Upper lobe of right lung (tissue), 1 donor: ENCODE results near the gene TYW5. TPM values are rescaled to one million over a fixed set of nuclear protein-coding genes. Genes with fewer than 3 reads are reported as not detected.

Experiments
- ATAC-seq: fragments of 200-7000 bp; cut with Tn5 transposase; one replicate; pipeline ENCODE4 v1.9.1; 2020; ENCODE audit warnings: mild to moderate bottlenecking, moderate library complexity
- DNase-seq: peaks from one replicate; pipeline ENCODE4 v3.0.0-alpha.2; 2020
- H3K27ac ChIP-seq: fragments of 200-600 bp; one replicate; pipeline ENCODE4 v1.8.0; 2022
- H3K27me3 ChIP-seq: fragments of 200-600 bp; one replicate; pipeline ENCODE4 v1.8.0; 2022; ENCODE audit warnings: mild to moderate bottlenecking
- H3K36me3 ChIP-seq: fragments of 200-600 bp; one replicate; pipeline ENCODE4 v1.8.0; 2022
- H3K4me1 ChIP-seq: fragments of 200-600 bp; one replicate; pipeline ENCODE4 v1.8.0; 2022
- H3K4me3 ChIP-seq: fragments of 200-600 bp; one replicate; pipeline ENCODE4 v1.8.0; 2022; ENCODE audit warnings: mild to moderate bottlenecking
- H3K9me3 ChIP-seq: fragments of 200-600 bp; one replicate; pipeline ENCODE4 v1.8.0; 2022
- CTCF ChIP-seq: fragments of 200-600 bp; IDR thresholded peaks from one replicate; pipeline ENCODE4 v1.8.0; 2022; ENCODE audit warnings: antibody characterized with exemption
- intact Hi-C: fragments of 100-400 bp; cut with DNase I; formaldehyde crosslinking; loops from one replicate; pipeline ENCODE4 v1.11.0; 2022
- total RNA-seq: library from RNA; stranded (reverse); fragmentation: NEBNext Ultra II Directional; extraction: Animal tissue kit (Norgen Biotek cat#: 25700); gene quantifications from one replicate; pipeline ENCODE4 v1.2.1, GENCODE V29; 2021
- donor health status: DM: no; HTN: yes; CAD: no; lungs with severe emphysema.

Gene TYW5
- total RNA-seq, 1 donor from 2014 or later = 7.5 TPM

- H3K4me1 ChIP-seq = no peaks in the 10 kb centered on the region
- intact Hi-C loops = no loop called here
- H3K27ac ChIP-seq = no peak overlapping the region
- H3K36me3 ChIP-seq = no peaks in the 10 kb centered on the region
- no peak overlapping the region for H3K4me3 ChIP-seq
- H3K9me3 ChIP-seq = no peaks in the 10 kb centered on the region
- no peak for DNase-seq
- ATAC-seq = no peak
- H3K27me3 ChIP-seq = no peaks in the 10 kb centered on the region
- TF ChIP-seq CTCF = no peak
These were observed 32.3 kb upstream of the TYW5 start for GRCh38 chr2:199987586-199987985.

GRCh38 chr2:199985625-199986207 lies 30.4 kb upstream of the TYW5 start:
- peak; percentile 65 for DNase-seq
- H3K9me3 ChIP-seq = no peaks in the 10 kb centered on the region
- intact Hi-C loops = no loop called here

GRCh38 chr2:199984755-199985154 lies 29.5 kb upstream of the TYW5 start:
- ATAC-seq (no peak), DNase-seq (no peak)
- peaks cover 1% of the 10 kb centered on the region for H3K4me1 ChIP-seq
- no peak overlapping the region for H3K4me3 ChIP-seq
- no peaks in the 10 kb centered on the region for H3K9me3 ChIP-seq
- H3K27ac ChIP-seq = no peak overlapping the region
- no peak for TF ChIP-seq CTCF
- no peaks in the 10 kb centered on the region for H3K27me3 ChIP-seq
- intact Hi-C loops = loop anchor here (5.0 kb wide), 1 partner anchor 493 kb away; no protein-coding TSS in a partner anchor
- no peaks in the 10 kb centered on the region for H3K36me3 ChIP-seq

More at GRCh38 chr2:199985625-199986207, 30.4 kb upstream of the TYW5 start:
- Histone ChIP-seq H3K27ac (no peak overlapping the region), H3K4me3 (no peak overlapping the region), H3K36me3 (no peaks in the 10 kb centered on the region), H3K27me3 (no peaks in the 10 kb centered on the region), H3K4me1 (no peaks in the 10 kb centered on the region)
- TF ChIP-seq CTCF = peak; percentile 62
- ATAC-seq = peak; percentile 98

- intact Hi-C loops = loop anchor here (5.0 kb wide), 1 partner anchor 493 kb away; no protein-coding TSS in a partner anchor
These were observed 28.9 kb upstream of the TYW5 start for GRCh38 chr2:199984159-199984558.

GRCh38 chr2:199983534-199983933 lies 28.2 kb upstream of the TYW5 start:
- ATAC-seq = no peak
- Histone ChIP-seq H3K36me3 (no peaks in the 10 kb centered on the region), H3K4me3 (no peak overlapping the region), H3K9me3 (no peaks in the 10 kb centered on the region), H3K4me1 (peaks cover 4% of the 10 kb centered on the region), H3K27ac (no peak overlapping the region), H3K27me3 (no peaks in the 10 kb centered on the region)
- no peak for TF ChIP-seq CTCF
- no peak for DNase-seq
- intact Hi-C loops = loop anchor here (5.0 kb wide), 1 partner anchor 494 kb away; no protein-coding TSS in a partner anchor

More at GRCh38 chr2:199984159-199984558, 28.9 kb upstream of the TYW5 start:
- DNase-seq = no peak
- H3K4me3 ChIP-seq = no peak overlapping the region
- no peak for ATAC-seq
- TF ChIP-seq CTCF = no peak
- H3K27me3 ChIP-seq = no peaks in the 10 kb centered on the region
- peaks cover 4% of the 10 kb centered on the region for H3K4me1 ChIP-seq
- H3K9me3 ChIP-seq = no peaks in the 10 kb centered on the region
- no peaks in the 10 kb centered on the region for H3K36me3 ChIP-seq
- no peak overlapping the region for H3K27ac ChIP-seq
